GM18870 (cell line): ENCODE data around the gene ZNF444.
"Not testable (repeated sequence)": the region's sequence is repeated elsewhere in the genome, so short reads cannot be mapped to it uniquely, and the experiment has no call there.

Experiments
- ATAC-seq: cut with Tn5 transposase; IDR thresholded peaks from one replicate; pipeline ENCODE4 v1.9.1; 2021; ENCODE audit warnings: moderate library complexity; ENCODE audit not compliant: unreplicated experiment

ZNF444 gene

DNA sequence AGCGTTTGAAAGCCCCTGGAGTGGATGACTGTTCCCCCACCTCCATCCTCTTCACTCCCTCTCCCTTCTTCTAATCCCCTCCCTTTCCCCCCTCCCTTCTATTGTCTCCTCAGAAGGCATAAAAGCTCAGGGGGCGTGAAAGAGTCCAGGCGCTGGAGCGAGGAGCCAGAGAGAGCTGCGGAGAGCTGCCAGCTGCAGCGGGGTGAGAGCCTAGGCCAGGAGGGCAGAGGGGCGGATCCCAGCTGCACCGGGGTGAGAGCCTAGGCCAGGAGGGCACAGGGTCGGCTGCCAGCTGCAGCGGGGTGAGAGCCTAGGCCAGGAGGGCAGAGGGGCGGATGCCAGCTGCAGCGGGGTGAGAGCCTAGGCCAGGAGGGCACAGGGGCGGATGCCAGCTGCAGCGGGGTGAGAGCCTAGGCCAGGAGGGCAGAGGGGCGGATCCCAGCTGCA lies 34.8 kb downstream of the ZNF444 start, which contains the start of gene GALP:
Gene GALP (plus strand): TSS at position 148 of the 447 bp plus-strand sequence. CDS start 1,101 bp downstream, outside the sequence.
- not testable (repeated sequence) for ATAC-seq

DNA sequence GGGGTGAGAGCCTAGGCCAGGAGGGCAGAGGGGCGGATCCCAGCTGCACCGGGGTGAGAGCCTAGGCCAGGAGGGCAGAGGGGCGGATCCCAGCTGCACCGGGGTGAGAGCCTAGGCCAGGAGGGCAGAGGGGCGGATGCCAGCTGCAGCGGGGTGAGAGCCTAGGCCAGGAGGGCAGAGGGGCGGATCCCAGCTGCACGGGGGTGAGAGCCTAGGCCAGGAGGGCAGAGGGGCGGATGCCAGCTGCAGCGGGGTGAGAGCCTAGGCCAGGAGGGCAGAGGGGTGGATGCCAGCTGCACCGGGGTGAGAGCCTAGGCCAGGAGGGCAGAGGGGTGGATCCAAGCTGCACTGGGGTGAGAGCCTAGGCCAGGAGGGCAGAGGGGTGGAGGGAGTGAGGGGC lies 35.2 kb downstream of the ZNF444 start:
- not testable (repeated sequence) for ATAC-seq

DNA sequence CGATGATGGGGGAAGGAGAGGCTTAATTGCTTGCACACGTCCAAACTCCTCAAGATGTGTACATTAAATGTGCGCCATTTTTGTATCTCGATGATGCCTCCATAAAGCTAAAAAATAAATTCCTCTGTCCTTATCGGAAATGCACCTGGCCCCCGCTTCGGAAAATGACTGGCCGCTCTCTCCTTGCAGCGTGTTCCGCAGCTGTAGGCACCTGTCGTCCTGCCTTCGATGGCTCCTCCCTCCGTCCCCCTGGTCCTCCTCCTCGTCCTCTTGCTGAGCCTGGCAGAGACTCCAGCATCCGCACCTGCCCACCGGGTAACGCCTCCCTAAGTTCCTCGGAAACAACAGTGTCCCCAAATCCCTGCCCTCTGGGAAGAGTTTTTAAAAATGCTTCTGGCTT lies 35.8 kb downstream of the ZNF444 start:
- ATAC-seq, result no peak

DNA sequence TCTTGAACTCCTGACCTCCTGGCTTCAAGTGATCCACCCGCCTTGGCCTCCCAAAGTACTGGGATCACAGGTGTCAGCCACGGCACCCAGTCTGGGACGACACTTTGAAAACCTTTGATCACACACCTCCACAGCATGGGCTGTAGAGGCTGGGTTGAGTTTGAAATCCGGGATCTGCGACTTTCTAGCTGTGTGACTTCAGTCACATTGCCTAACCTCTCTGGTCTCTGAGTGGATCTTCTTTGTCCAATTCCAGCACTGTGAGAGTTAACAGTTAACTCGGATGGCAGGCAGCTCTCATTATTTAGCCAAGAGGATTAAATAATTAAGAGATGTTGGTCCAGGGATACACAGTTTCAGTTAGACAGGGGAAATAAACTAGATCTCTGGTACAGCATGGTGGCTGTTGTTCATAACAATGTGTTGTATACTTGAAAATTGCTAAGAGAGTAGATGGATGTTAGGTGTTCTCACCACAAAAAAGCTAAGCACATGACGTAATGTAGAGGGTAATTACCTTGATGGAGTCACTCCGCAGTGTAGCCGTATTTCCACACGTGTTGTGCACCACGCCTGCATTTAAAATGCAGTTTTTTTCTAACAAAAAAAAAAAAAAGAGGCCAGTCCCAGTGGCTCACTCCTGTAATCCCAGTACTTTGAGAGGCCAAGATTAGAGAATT lies 36.6 kb downstream of the ZNF444 start:
- no peak for ATAC-seq

DNA sequence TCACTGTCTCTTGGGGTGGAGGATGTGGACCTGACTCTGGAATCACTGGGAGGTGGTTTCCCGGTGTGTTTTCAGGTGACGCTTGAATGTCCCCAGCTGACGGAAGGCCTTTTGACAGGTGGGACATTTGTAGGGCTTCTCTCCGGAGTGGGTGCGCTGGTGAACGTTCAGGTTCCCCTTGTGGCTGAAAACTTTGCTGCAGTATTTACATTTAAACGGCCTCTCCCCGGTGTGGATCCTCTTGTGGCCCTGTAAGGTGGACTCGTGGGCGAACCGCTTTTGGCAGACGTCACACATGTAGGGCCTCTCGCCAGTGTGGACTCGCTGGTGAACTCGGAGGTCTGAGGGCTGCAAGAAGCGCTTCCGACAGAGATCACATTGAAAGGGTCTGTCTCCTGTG lies 48.7 kb downstream of the ZNF444 start:
- no peak for ATAC-seq

DNA sequence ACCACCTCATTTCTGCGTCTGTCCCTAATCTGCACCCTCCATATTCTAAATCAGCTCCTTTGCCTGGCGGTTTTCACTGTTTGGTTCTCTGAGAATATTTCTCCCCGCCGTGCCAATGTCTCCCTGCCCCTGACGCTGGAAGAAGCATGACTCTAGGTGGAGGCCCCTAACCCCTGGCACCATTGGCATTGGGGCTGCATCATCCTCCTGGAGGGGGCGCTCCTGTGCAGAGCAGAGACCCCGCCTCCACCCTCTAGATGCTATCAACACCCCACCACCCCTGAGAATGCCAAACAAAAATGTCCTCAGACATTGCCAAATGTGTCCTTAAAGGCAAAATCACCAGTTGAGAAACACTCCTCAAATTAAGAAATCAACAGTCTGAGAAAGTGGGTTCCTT lies 50.0 kb downstream of the ZNF444 start:
- ATAC-seq, result no peak

DNA sequence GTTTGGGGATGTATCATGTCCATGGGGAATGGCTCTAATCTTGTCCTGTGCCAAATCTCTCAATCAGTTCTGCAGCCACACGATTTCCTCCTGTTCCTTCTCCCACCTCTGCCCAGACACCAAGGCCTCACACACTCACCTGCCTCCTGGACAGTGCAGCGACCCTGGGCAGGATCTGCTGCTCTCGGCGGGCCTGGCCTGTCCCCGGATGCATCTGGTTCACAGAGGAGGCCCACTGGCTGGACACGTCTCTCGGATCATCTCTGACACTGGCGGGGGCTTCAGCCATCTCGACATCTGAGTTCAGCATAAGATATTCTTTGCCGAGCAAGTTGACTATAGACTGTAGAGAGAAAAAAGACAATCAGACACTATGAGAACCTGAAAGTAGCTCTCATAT lies 50.6 kb downstream of the ZNF444 start:
- no peak for ATAC-seq

DNA sequence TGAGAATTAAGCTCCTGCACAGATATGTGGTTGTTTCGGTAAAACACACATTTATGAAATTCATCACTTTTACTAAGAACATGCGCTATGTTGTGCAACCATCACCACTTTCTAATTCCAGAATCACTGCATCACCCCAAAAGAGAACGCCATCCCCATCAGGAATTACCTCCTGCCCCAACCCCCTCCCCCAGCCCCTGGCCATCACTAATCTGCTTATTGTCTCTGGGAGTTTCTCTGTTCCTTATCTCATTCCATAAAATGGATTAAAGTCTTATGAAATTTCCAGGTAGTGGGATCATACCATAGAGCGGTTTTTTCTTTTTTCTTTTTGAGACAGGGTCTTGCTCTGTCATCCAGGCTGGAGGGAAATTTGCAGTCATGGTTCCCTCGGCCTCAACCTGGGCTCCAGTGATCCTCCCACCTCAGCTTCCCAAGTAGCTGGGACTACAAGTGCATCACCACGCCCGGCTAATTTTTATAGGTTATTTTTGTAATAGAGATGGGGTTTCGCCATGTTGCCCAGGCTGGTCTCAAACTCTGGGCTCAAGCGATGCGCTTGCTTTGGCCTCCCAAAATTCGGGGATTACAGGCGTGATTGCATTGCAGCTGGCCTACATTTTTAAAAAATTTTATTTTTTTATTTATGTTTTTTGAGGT lies 53.0 kb downstream of the ZNF444 start:
- no peak for ATAC-seq

DNA sequence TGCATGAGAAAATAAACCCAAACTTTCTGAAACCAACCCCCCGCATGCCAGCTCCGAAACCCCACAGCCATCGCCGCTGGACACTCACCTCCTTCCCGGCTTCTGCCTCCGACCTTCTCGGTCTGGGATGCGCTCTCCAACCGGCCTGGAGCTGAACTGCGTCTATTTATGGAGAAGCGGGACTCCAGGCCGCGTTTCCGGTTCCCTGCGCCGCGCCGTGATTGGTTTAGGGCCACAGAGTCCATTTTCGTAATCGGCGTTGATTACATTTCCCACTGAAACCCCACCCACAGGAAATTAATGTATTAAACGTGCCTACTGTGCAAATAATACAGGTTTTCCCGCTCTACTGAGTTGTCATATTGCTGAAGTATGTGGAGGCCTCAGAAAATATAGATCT lies 56.6 kb downstream of the ZNF444 start, which contains the start of gene ZSCAN5B:
Gene ZSCAN5B (minus strand): TSS at position 138 of the 400 bp plus-strand sequence. CDS start 4,731 bp downstream, outside the sequence.
- ATAC-seq, result not testable (repeated sequence)

DNA sequence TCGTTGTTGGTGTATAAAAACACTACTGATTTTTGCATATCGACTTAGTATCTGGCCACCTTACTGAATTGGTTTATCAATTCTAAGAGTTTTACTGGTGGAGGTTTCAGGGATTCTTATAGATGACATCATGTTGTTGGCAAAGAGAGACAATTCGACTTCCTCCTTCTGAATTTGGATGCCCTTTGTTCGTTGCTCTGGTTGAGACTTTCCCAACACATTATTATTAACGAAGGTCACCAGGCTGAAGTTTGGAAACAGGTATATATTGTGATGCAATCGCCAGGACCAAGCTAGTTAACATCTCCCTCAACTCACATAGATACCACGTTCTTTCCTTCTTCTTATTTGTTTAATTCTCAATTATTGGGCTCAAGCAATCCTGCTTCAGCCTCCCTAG lies 58.6 kb downstream of the ZNF444 start:
- no peak for ATAC-seq

DNA sequence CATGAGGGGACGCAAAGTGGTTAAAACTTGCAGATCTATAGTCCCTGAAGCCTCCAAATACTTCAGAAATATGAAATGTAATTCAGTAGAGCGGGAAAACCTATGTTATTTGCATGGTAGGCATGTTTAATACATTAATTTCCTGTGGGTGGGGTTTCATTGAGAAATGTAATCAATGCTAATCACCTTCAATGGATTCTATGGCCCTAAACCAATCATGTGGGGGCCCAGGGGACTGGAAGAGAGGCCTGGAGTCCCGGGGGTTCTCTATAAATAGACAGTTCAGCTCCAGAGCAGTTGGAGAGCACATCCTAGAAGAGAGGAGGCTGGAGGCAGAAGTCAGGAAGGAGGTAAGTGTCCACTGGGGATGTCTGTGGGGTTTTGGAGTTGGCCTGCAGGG lies 60.9 kb downstream of the ZNF444 start, which contains the start of gene ZSCAN5C:
Gene ZSCAN5C (plus strand): TSS at position 301 of the 400 bp plus-strand sequence. CDS start 3,641 bp downstream, outside the sequence.
- ATAC-seq, result no peak

DNA sequence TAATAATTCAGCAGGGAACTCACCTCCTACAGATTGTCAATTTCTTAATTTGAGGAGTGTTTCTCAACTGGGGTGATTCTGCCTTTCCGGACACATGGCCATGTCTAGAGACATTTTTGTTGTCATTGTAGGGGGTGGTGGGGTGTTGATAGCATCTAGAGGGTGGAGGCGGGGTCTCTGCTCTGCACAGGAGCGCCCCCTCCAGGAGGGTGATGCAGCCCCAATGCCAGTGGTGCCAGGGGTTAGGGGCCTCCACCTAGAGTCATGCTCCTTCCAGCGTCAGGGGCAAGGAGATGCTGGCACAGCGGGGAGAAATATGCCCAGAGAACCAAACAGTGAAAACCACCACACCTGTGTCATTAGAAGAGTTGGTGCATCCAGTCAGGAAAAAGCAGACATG lies 66.5 kb downstream of the ZNF444 start:
- ATAC-seq, result not testable (repeated sequence)

DNA sequence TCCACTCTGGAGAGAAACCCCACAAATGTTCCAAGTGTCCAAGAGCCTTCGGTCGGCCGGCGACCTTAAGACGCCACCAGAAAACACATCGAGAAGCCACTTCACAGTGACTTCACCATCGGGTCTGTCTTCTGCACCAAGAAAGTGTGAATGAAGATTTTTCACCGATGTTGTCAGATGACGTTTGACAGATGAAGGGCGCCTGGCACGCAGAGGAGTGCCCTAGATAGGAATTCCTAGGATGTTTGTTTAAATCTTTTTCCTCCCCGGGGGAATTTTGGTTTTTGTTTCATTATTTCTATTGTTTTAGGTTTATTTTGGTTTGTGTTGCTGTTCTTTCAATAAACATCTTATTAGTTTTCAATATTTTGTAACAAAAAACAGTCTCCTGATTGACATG lies 68.0 kb downstream of the ZNF444 start:
- no peak for ATAC-seq

DNA sequence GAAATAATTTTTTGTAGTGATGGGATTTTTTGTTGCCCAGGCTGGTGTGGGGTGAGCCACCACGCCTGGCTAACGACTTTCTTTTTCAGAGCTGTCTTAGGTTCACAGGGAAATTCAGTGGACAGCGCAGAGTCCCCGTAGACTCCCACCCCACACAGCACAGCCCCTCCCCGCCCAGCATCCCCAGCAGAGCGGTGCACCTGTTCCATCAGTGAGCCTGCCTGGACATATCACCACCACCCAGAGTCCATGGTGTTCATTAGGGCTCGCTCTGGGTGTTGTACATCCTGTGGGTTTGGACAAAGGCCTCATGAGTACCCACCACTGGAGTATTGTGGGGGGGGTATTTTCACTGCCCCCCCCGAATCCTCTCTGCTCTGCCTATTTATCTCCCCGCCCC lies 68.9 kb downstream of the ZNF444 start:
- ATAC-seq, result not testable (repeated sequence)
